Right kidney (tissue), 1 donor: Measurements from ENCODE around the gene METTL21C.

ENCODE experiments used
- DNase-seq: peaks from one replicate; pipeline ENCODE4 v3.0.0-alpha.2; 2016

Gene METTL21C

GRCh38 chr13:102697929-102698648 is 3.2 kb upstream of the METTL21C start:
- no peak for DNase-seq

DNA sequence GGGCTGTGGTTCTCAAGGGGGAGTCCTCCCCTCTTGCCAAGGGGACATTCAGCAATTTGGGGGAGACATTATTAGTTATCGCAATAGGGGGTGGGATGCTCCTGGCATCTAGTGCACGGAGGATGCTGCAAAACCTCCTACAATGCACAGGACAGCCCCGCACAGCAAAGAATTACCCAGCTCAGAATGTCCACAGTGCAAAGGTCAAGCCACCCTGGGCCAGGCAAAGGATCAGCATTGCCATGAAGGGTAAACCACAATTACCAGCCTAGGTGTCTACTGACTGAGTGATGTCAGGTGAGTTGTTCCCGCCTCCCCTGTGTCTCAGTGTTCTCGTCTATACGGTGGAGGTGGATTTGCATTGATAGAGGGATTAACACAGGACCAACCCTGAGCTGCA is 2.4 kb upstream of the METTL21C start:
- DNase-seq = no peak

GRCh38 chr13:102696465-102696864 is 1.6 kb upstream of the METTL21C start:
- no peak for DNase-seq

DNA sequence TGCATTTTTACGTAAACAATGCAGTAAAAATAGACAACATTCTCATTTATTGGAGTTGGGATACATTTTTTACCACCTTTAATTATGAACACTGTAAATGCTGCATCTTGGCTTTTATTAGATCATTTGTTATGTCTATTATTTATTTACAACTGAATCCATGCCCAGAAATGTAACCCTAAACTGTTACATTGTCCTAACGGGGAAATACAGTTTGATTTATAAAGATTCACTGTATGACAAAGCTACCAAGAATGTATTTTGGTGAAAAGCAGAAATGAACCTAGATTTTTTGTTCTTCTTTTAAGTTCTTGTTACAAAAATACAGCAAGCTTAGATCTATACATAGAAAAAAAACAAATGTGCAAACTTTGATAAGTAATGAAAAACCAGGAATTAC is 1.1 kb downstream of the METTL21C start:
- DNase-seq = no peak

GRCh38 chr13:102693250-102693649 is 1.6 kb downstream of the METTL21C start:
- DNase-seq = no peak

DNA sequence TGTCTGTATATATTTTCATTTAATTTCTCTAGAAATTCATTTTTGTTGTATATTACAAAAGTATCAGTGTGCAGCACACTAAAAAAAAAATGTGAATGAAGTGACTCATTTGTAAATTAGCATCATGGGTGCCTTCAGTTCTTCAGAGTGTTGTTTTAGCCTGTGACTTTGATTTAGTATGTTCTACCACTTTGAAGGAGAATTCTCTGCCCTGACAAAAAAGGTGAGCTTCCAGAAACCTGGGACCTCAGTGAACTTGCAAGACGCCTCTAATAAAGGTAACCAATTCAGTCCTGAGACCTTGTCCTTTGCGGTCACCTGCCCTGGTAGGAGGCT is 2.4 kb downstream of the METTL21C start:
- DNase-seq = no peak

GRCh38 chr13:102690883-102691282 is 4.0 kb downstream of the METTL21C start:
- DNase-seq = no peak

GRCh38 chr13:102688306-102688973 is 6.4 kb downstream of the METTL21C start:
- no peak for DNase-seq

- no peak for DNase-seq
These were observed 7.3 kb downstream of the METTL21C start for GRCh38 chr13:102687520-102687919.

DNA sequence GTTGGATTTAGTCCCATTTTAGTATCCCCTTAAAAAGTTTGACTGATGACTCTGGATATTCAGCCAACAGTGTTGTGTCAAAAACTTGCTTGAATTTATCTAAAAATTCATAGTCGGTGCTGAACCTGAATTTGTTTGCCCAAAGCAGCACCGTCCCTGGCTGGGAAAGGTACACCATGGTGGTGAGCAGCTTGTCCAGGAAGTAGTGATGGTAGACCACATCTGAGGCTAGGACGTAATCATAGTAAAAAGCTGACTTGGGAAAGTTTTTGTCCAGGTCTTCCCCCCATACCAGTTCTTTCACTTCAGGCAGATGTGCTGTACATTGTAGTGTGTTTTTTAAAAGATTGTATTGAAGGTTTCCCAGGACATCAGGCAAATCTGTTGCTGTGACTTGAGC is 8.8 kb downstream of the METTL21C start:
- no peak for DNase-seq

- no peak for DNase-seq
These were observed 11.2 kb downstream of the METTL21C start for GRCh38 chr13:102683637-102684036.

DNA sequence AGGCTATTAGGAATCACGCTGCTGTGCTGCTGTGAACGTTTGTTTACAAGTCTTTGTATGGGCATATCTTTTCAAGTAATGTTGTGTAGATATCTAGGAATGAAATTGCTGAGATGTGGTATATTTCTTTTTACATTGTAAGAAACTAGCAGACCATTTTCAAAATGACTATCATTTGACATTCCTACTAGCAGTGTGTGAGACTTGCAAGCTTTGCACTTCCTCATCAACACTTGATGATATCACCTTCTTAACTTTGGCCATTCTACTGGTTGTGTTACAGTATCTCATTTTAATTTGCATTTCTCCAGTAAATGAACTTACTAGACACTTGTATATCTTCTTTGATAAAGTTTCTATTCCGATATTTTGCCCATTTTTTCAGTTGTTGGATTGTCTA is 12.1 kb downstream of the METTL21C start:
- DNase-seq = no peak

GRCh38 chr13:102682211-102682610 is 12.6 kb downstream of the METTL21C start:
- DNase-seq = no peak

DNA sequence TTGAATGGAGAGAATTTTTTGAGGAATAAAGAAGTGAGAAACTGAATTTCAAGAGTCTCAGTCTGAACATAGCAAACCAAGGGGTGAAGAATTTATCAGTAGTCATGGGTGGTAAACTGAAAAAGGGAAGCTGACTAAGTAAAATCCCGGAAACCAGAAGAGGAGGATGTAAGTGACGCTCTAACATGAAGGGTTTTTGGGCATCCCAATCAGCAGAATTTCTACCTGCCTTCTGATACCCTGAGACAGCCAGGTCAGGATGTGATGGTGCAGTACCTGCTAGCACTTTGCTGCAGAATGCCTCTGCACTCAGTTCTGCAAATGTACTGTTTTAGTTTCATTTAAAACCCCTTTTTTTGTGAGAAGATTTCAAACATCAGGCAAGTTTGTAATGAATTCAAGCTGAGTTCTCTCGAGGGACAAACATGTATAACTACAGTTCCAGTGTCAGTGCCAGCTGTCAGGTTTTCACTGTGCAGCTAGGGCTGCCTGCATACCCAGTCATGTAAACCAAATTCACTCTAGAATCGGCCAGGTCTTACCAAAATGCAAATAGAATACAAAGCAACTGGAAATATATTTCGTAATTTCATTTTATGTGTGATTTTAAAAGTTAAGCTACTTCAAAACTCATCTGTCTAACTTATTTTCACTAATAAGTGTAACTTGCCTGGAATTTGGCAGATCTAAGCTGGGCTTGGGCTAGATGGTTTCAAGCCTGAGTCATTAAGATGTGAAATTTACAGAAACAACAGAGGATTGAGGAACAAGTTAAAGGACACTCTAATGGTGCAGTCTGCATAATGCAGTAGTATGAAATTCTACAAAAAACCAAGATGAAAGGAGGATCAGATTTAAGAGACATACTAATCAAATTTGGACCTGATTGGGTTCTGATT is 13.8 kb downstream of the METTL21C start:
- DNase-seq = no peak

DNA sequence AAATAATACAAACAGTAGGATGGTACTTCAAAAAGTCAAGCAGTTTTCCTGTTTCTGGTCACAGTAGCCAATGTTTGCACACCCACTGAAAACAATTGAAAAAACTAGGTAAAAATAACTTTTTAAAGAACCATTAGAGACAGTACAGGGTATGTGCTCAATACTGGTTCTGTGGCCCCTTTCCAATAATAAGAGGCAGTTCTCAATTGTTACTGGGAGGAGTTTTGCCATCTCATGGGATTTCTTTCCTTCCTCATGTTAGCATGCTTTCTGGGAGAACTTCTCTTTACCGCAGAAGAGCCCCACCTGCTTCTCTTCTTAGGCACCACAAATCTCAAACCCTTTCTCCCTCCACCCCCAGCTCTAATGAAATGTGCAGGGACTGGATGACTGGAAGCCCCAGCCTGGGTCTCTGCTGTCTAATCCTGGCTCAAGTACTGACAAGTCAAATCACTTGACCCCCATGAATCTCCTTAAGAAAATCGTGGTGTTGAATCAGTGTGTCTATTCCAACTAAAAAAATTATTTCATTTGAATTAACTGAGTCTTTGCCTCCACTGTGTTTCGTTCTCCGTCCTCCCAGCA is 14.6 kb downstream of the METTL21C start:
- DNase-seq = no peak

DNA sequence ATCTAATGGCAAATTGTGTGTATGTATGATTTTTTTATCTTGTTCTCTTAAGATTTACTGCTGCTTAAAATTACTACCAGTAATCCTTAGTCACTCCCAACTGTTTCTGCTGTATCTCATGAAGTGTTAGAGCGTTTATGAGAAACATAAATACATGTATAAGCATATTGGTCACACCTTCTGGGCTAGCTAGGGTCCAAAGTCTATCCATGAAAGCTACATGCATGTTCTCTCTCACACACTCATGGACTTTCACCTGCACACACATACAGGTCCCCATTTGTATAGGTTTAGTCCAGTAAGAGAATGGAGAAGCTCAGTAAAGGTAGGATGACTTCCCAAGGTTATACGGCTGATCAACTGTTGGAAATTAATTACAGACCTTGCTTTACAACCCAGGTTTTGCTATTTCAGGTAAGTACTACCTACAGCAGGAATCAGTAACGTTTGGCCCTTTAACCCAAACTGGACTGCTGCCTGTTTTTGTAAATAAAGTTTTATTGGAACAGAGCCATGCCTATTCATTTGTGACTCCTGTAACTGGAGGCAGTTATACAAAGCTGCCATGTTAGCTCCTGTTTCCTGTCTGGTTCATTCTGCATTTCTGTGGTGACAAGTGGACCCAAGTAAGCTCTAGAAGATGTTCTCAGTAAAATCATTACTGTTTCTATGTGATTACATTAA is 15.3 kb downstream of the METTL21C start:
- DNase-seq = no peak

DNA sequence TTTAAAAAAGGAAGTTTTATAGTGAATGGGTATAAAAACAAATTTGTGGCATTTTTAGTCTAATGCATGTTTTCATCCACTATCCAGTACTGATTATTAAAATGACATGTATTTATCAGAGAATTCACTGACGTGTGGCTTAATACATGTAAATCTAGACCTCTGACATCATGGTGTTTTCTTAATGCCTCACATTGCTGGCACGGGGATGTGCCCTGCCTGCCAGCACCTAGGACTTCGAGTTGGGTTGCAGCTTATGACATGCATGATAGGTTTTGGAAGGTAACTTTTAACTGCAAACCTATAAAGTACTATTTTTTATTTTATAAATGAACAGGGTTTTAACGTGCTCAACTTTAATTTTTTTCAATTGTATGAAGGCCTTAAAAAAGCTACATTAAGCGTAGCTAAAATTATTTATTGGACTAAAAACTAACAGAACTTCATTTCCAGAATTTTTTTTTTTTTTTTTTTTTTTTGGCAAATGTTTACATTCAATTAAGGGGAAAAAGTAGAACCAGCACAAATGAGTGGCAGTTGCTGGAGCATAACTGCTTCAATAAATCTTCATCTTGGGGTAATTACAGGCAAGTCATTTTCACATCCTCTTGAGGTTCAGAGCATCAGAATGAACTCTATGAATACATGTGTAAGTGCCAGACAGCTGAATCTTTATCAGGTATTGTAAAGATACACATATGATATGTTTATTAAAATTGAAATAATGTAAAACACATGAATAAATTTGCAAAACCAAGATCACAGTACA is 16.3 kb downstream of the METTL21C start:
- no peak for DNase-seq

- no peak for DNase-seq
These were observed 17.7 kb downstream of the METTL21C start for GRCh38 chr13:102677122-102677521.

DNA sequence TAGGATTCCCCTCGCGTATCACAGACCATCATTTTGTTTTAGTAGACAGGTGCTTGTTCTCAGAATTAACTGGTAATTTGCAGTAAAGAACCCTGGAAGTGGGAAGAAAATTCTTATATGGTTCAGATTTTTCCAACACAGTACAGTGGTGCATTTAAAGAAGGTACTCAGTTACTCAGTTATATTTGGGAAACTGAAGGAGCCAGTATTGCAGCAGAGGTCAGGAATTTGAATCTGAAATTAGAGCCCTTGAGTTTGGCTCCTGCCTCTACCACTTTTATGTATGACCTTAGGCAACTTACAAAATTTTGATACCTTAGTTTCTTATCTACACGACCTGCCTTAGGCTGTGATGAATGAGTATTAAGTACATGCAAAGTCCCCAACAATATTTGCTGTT is 19.7 kb downstream of the METTL21C start:
- DNase-seq = no peak

DNA sequence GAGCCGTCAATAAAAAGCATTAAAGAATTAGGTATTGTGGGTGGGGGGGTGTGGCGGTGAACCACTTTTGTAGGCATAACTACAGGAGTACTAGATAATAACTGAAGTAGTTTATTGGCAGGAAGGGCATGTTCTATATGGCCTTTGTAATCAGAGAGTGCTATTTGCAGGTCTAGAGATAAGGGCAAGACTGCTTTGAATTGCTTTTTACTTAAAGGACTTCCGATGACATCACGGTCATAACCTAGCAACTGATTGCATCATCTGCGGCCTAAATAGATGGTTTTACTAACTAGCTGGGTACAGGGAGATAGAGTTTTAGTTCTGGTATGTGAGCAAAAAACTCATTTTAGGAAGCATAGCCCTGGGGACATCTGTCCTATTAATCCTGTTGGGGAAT is 24.7 kb downstream of the METTL21C start:
- DNase-seq = no peak

DNA sequence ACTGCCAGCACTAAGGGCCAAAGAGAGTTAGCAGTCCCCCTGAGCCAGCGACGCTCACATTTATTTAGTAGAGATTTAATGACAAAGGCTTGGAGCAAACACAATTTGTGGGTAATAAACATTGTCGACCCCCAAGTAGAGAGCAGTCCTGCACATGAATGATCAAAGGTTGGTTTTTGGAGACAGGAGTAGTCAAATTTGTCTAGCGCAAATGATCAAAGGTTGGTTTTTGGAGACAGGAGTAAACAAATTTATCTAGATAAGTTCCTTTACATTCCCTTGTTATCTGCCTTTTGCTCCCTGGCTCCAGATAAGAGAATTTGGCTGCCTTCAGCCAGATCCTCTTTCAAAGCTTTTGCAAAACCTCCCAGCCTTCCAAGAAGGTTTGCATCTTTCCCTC is 26.9 kb downstream of the METTL21C start:
- DNase-seq = no peak

DNA sequence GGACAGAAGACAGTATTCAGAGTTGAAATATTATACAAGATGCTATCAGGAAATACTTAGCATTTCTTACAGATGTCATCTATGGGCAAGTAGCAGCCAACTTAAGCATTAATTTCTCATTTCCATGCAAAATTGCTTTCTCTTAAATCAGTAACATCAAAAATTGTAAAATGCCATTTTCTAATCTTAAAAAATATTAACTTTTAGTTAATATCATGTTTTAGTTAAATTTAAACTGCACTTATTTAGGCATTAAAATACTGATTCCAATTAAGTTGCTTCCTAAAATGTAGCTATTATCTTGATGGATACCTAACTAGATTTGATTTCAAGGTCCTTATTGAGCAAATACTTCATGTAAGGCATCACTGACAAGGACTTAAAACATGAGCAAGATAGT is 27.8 kb downstream of the METTL21C start:
- no peak for DNase-seq
